Stimulated activated naive CD4-positive, alpha-beta T cell (primary cell): ENCODE measurements around the gene BCAR1.
"Not testable (repeated sequence)": the region's sequence is repeated elsewhere in the genome, so short reads cannot be mapped to it uniquely, and the experiment has no call there.

Experiments
- DNase-seq, 6 experiments: peaks; one replicate each; lab custom pipeline; 2025; lab: John Stamatoyannopoulos, UW

BCAR1 gene

GRCh38 chr16:75251280-75252048 is at the start of gene BCAR1:
Gene BCAR1 (minus strand): TSS chr16:75251624. CDS start chr16:75251482, 142 bp downstream.
- no peak for DNase-seq

- no peak for DNase-seq
These were observed 46.8 kb upstream of the BCAR1 start for GRCh38 chr16:75298267-75298666.

GRCh38 chr16:75296606-75297005 is 45.2 kb upstream of the BCAR1 start:
- DNase-seq, result no peak

GRCh38 chr16:75294773-75295459 is 43.5 kb upstream of the BCAR1 start:
- DNase-seq, result no peak

- DNase-seq, result no peak
These were observed 42.3 kb upstream of the BCAR1 start for GRCh38 chr16:75293772-75294171.

- DNase-seq, result no peak
These were observed 41.7 kb upstream of the BCAR1 start for GRCh38 chr16:75293173-75293572.

GRCh38 chr16:75292691-75293090 is 41.3 kb upstream of the BCAR1 start:
- DNase-seq, result no peak

- DNase-seq, result no peak
These were observed 37.8 kb upstream of the BCAR1 start for GRCh38 chr16:75289189-75289588.

GRCh38 chr16:75288596-75289120 is 37.2 kb upstream of the BCAR1 start:
- peak; percentile 6 to 69 (median 50) for DNase-seq

- no peak for DNase-seq
These were observed 36.8 kb upstream of the BCAR1 start for GRCh38 chr16:75288181-75288580.

- DNase-seq, result no peak
These were observed 36.3 kb upstream of the BCAR1 start for GRCh38 chr16:75287708-75288107.

GRCh38 chr16:75286389-75286788 is 35.0 kb upstream of the BCAR1 start:
- DNase-seq, result no peak

- no peak for DNase-seq
These were observed 31.2 kb upstream of the BCAR1 start for GRCh38 chr16:75282466-75283281.

- no peak for DNase-seq
These were observed 30.4 kb upstream of the BCAR1 start for GRCh38 chr16:75281826-75282225.

- DNase-seq, result not testable (repeated sequence)
These were observed 29.6 kb upstream of the BCAR1 start for GRCh38 chr16:75281009-75281408.

- DNase-seq, result no peak
These were observed 28.9 kb upstream of the BCAR1 start for GRCh38 chr16:75280331-75280804.

GRCh38 chr16:75279305-75279704 is 27.9 kb upstream of the BCAR1 start:
- no peak for DNase-seq

- DNase-seq, result no peak
These were observed 21.9 kb upstream of the BCAR1 start for GRCh38 chr16:75273054-75273925.

GRCh38 chr16:75272629-75273028 is 21.2 kb upstream of the BCAR1 start:
- not testable (repeated sequence) for DNase-seq

GRCh38 chr16:75272097-75272551 is 20.7 kb upstream of the BCAR1 start:
- no peak for DNase-seq
